Daoy (cell line): Measurements from ENCODE around the gene VSTM2L. TPM values are rescaled to one million over a fixed set of nuclear protein-coding genes. Genes with fewer than 3 reads are reported as not detected.
A peak's percentile ranks its signal among the peaks of the same experiment; 100 is the strongest.

ENCODE experiments used
- DNase-seq: peaks from one replicate; pipeline ENCODE4 v3.0.0-alpha.2; 2015; ENCODE audit warnings: low read depth
- total RNA-seq: library from RNA; depleted of rRNA; stranded (reverse); fragments of >200 nt; shearing (Covaris generic); gene quantifications from 2 replicates; pipeline ENCODE4 v1.2.3, GENCODE V29; 2014; rRNA removed

The VSTM2L gene
- total RNA-seq, 1 experiment from 2014 or later, result 10.0 TPM

DNA sequence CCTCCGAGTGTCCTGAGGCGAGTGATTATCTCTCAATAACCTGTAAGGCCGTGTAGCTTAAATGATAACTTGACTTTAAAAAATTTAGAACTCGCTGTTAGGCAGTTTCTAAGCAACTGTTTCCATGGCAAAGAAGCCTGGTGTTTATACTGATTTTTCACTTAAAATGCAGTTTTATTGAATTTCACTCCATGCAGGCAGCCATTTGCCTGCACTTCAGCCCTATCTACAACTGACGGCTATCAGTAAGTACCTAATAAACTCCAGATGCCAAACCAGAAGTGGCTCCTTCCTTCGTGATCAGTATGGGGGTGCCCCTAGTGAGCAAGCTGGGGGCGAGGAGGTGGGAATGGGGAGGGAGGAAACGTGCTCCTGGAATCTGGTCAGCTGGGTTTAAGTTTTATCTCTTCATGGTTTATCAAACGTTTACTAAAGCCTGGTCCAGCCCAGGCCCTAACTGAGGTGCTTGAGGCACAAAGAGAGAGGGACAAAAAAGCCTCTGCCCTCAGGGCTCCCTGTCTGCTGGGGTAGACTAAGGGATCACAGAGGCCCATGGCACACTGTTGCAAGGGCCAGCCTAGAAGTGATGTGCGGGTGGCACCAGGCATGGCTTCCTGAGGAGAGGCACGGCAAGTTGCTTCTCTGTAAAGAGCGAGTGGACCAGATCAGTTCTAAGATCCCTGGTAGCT is 84.8 kb downstream of the VSTM2L start:
- DNase-seq, result no peak

- DNase-seq, result no peak
These were observed 85.5 kb downstream of the VSTM2L start for GRCh38 chr20:37988306-37988954.

DNA sequence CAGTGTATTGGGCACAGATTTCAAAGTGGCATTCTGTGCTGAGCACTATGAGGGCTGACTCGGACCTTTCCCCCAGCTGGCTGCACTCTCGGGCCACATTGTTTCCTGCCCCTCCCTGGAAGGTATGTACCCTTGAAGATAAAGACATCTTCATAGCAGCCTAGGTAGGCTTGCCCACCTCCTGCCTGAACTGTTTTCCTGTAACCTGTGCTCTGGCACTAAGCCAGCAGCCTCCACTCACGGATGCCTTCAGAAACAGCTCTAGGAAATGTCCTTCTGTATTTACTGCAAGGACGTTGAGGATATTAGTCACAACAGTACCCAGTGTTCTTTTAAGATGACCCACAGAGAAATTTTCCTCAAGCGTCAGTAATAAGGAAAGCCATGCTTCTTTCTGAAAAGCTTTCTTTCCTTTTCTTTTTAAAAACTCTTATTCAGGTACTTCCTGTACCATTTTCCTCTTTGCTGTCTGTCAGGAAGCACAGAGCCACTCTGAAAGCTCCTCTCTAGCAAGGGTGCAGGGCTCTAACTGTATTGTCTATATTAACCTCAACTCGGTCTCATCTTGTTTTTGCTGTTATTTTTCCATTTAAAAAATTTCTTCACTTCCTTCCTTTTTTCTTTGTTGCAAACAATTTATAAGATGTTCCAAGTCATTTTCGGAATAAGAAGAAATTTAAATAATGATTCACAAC is 86.8 kb downstream of the VSTM2L start:
- peak; percentile 20 for DNase-seq

DNA sequence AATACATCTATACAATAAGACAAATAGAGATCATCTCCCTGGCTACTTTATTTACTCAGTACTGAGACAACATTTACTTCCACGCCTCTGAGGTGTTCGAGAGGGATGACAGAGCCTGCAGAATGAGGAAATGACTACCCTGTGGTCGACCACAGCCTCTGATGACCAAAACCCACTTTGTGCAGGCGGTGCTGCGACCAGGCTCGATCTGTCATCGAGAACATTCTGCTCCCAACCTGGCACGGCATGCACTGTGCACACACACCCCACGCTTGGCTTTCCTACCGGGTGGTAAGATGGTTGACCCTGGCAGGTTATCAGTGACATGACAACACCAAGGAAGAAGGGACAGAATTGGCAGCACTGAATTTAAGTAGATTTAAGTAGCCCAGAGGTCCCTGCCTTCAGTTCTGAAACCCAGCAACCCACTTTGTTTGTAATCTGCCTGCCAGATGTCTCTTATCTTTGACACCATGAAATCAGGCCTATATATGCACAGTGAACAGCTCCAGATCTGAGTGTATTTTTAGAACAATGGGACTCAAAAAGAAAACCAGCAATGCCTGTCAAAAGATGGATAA is 87.7 kb downstream of the VSTM2L start:
- peak; percentile 95 for DNase-seq

- DNase-seq, result no peak
These were observed 88.4 kb downstream of the VSTM2L start for GRCh38 chr20:37991157-37991866.

- DNase-seq, result no peak
These were observed 89.0 kb downstream of the VSTM2L start for GRCh38 chr20:37991908-37992307.

GRCh38 chr20:37992802-37993409 is 90.0 kb downstream of the VSTM2L start:
- DNase-seq, result peak; percentile 37

- DNase-seq, result peak; percentile 80
These were observed 91.6 kb downstream of the VSTM2L start for GRCh38 chr20:37994512-37994911.

Other genes starting within 250 kb of the VSTM2L start
- gene CTNNBL1, start 209.1 kb upstream of the VSTM2L start, total RNA-seq, result 44.7 and 46.6 TPM in 2 replicates
- gene TTI1, start 130.3 kb downstream of the VSTM2L start, total RNA-seq, result 17.8 and 17.9 TPM in 2 replicates
- gene RPRD1B, start 130.6 kb downstream of the VSTM2L start, total RNA-seq, result 18.2 and 24.4 TPM in 2 replicates